ENCODE data around the gene MIF.

- TF ChIP-seq CTCF (IDR thresholded peaks at IDR 0.05) (no peak), POLR2A (IDR thresholded peaks at IDR 0.05) (no peak)
Observed at GRCh38 chr22:23909296-23909898, 15.2 kb downstream of the MIF start.
